ENCODE results near the gene TBC1D22A.

GRCh38 chr22:47057916-47058585 is 295.6 kb downstream of the TBC1D22A start:
- no peak for TF ChIP-seq CTCF (optimal IDR thresholded peaks at IDR 0.05 in 1 of 3, IDR thresholded peaks at IDR 0.05 in 1 of 3, conservative IDR thresholded peaks at IDR 0.05 in 1 of 3; ENCODE audit: extremely low read depth in 1 of 3, insufficient read depth in 2 of 3, low read length in 3 of 3)
- TF ChIP-seq EZH2 (IDR thresholded peaks at IDR 0.05; ENCODE audit: low read length) = no peak

Measured in keratinocyte (primary cell).